ENCODE data around the gene MED10. TPM values are rescaled to one million over a fixed set of nuclear protein-coding genes. Genes with fewer than 3 reads are reported as not detected.

MED10 gene
- total and polyA plus RNA-seq, 2 of the 4 experiments (the other 2 are of a cell fraction), result 9.1 to 60.0 TPM

DNA sequence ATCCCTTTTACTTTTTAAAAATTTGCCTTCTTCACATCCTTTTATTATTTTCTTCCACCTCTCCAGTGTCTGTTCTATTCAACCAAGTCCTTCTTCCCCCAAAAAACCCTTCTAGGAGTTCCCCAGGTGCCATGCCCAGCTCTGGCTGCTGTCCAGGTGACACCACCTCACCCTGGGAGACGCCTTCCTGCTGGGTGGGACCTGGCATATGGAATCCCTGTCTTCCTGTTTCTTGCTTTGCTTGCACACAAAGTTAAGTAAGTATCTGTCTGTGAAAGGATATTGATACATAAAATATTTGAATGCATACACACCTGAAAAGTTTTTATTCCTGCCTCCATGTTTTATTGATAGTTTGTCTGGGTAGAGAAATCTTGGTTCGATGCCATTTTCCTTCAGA is 23.1 kb upstream of the MED10 start:
- Histone ChIP-seq H3K56ac (ENCODE audit: extremely low read depth, insufficient read depth, low read length) (no peak overlapping the region), H3K27ac (ENCODE audit: insufficient read depth, low read length) (no peak overlapping the region), H2AFZ (replicated peaks; ENCODE audit: low read length, poor library complexity) (no peak overlapping the region), H4K20me1 (ENCODE audit: insufficient read depth, low read length) (no peaks in the 10 kb centered on the region), H2AK9ac (replicated peaks; ENCODE audit: low read depth, low read length, poor library complexity) (no peak overlapping the region), H3K4me1 (ENCODE audit: control insufficient read depth, insufficient read depth, low read length) (no peaks in the 10 kb centered on the region), H3K9me1 (ENCODE audit: insufficient read depth, low read length) (no peaks in the 10 kb centered on the region), H4K8ac (ENCODE audit: low read depth in 2 of 2, low read length in 2 of 2) (no peak overlapping the region), H3K27me3 (ENCODE audit: control insufficient read depth, insufficient read depth, low read length) (no peaks in the 10 kb centered on the region), H4K91ac (ENCODE audit: insufficient read depth, low read depth, low read length) (no peak overlapping the region), H3K4me3 (ENCODE audit: insufficient read depth, low read depth, low read length) (no peak overlapping the region), H3K18ac (ENCODE audit: low read depth, low read length) (no peak overlapping the region), H3K79me1 (ENCODE audit: low read depth in 1 of 2, low read length in 2 of 2) (no peaks in the 10 kb centered on the region), H3K14ac (replicated peaks; ENCODE audit: low read depth, low read length) (no peak overlapping the region), H2BK20ac (ENCODE audit: low read depth, low read length) (no peak overlapping the region), H2BK120ac (ENCODE audit: low read depth, low read length) (no peak overlapping the region), H2BK5ac (ENCODE audit: low read depth, low read length, poor library complexity, severe bottlenecking) (no peak overlapping the region), H3K4ac (ENCODE audit: low read depth, low read length) (no peak overlapping the region), H3K9me3 (ENCODE audit: control insufficient read depth, insufficient read depth, low read length) (no peaks in the 10 kb centered on the region), H2AK5ac (ENCODE audit: low read depth, low read length) (no peak overlapping the region), H4K5ac (ENCODE audit: low read depth, low read length) (no peak overlapping the region), H3K4me2 (ENCODE audit: low read depth, low read length) (no peak overlapping the region), H2BK15ac (ENCODE audit: low read depth, low read length) (no peak overlapping the region), H3K23ac (ENCODE audit: low read depth, low read length) (no peak overlapping the region), H3K9ac (ENCODE audit: low read depth, low read length) (no peak overlapping the region), H3K36me3 (ENCODE audit: control insufficient read depth, insufficient read depth, low read length) (no peaks in the 10 kb centered on the region)
- POLR2A ChIA-PET (ENCODE audit: unreplicated experiment), result no interaction called here
- no TSS peak for BruUV-seq (replicated peaks)
- intact Hi-C loops (cut with micrococcal nuclease), result no loop called here
- in situ Hi-C loops (cut with MboI; ENCODE audit: low sequenced_read_pairs), result no loop called here
- dilution Hi-C loops (cut with HindIII; ENCODE audit: low sequenced_read_pairs, unreplicated experiment), result no loop called here
- CTCF ChIA-PET, result no interaction called here
- ATAC-seq (ENCODE audit: low read depth) (no peak), DNase-seq (no peak)
- WGBS, 2 experiments (ENCODE audit: extremely low coverage in 2 of 2, insufficient read length in 1 of 2), result no CpG with 5 or more reads among the region's 2 CpGs
- TF ChIP-seq RFX5 (IDR thresholded peaks at IDR 0.05; ENCODE audit: low read depth, low read length) (no peak), RAD21 (IDR thresholded peaks at IDR 0.05; ENCODE audit: low read length) (no peak), CHD1 (IDR thresholded peaks at IDR 0.05; ENCODE audit: low read depth, low read length) (no peak)
- TF ChIP-seq, protein P1, sequence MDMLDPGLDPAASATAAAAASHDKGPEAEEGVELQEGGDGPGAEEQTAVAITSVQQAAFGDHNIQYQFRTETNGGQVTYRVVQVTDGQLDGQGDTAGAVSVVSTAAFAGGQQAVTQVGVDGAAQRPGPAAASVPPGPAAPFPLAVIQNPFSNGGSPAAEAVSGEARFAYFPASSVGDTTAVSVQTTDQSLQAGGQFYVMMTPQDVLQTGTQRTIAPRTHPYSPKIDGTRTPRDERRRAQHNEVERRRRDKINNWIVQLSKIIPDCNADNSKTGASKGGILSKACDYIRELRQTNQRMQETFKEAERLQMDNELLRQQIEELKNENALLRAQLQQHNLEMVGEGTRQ (IDR thresholded peaks at IDR 0.05; ENCODE audit: low read depth, low read length), result no peak

Data from IMR-90 (cell line).